PC-9 (cell line): Measurements from ENCODE around the gene C17orf113. TPM values are rescaled to one million over a fixed set of nuclear protein-coding genes. Genes with fewer than 3 reads are reported as not detected.

ENCODE experiments used
- BruUV-seq: library from RNA; stranded (reverse); fragments of 400-500 nt; replicated peaks from 2 replicates; lab custom pipeline; 2021; lab: Mats Ljungman, UMichigan
- CTCF ChIA-PET: fragments of 300-600 bp; sonication (Branson Sonifier 250); formaldehyde crosslinking; loops from one replicate; lab custom pipeline; 2022; ENCODE audit warnings: antibody characterized with exemption; lab: Charles Lee
- POLR2A ChIA-PET: fragments of 300-600 bp; sonication (Branson Sonifier 250); formaldehyde crosslinking; loops from one replicate; lab custom pipeline; 2022; ENCODE audit warnings: antibody characterized with exemption; ENCODE audit not compliant: unreplicated experiment; lab: Charles Lee
- DNase-seq, 2 experiments: peaks; one replicate each; pipeline versions ENCODE4 v3.0.0 to v3.0.0-alpha.2; 2015 to 2022; ENCODE audit warnings: mixed read lengths in 1 of 2
- H2AFZ ChIP-seq: fragments of 200-600 bp; sonication (generic); 2 replicates; pipeline ENCODE4 v1.8.1; 2017; ENCODE audit warnings: antibody characterized with exemption
- H3F3A ChIP-seq: fragments of 200-600 bp; sonication (generic); 2 replicates; pipeline ENCODE4 v1.8.1; 2017; ENCODE audit warnings: antibody characterized with exemption, mild to moderate bottlenecking, low read depth; ENCODE audit not compliant: insufficient read depth
- H3K27ac ChIP-seq: fragments of 200-600 bp; sonication (generic); 2 replicates; pipeline ENCODE4 v1.6.1; 2016; ENCODE audit warnings: mixed run types
- H3K27me3 ChIP-seq: fragments of 200-600 bp; sonication (generic); 2 replicates; pipeline ENCODE4 v1.6.1; 2016; ENCODE audit warnings: low read depth, mixed run types; ENCODE audit not compliant: insufficient read depth
- H3K36me3 ChIP-seq: fragments of 200-600 bp; sonication (generic); 2 replicates; pipeline ENCODE4 v1.6.1; 2016; ENCODE audit warnings: low read depth, mixed run types
- H3K4me1 ChIP-seq: fragments of 200-600 bp; sonication (generic); replicated peaks from 2 replicates; pipeline ENCODE4 v1.6.1; 2016; ENCODE audit warnings: mixed run types; ENCODE audit not compliant: insufficient read depth
- H3K4me2 ChIP-seq: fragments of 200-600 bp; sonication (generic); 2 replicates; pipeline ENCODE4 v1.6.1; 2017; ENCODE audit warnings: mixed run types
- H3K4me3 ChIP-seq: fragments of 200-600 bp; sonication (generic); 2 replicates; pipeline ENCODE4 v1.6.1; 2016; ENCODE audit warnings: mixed run types
- H3K79me2 ChIP-seq: fragments of 200-600 bp; sonication (generic); 2 replicates; pipeline ENCODE4 v1.6.1; 2017; ENCODE audit warnings: low read depth, mixed run types
- H3K9me2 ChIP-seq: fragments of 200-600 bp; sonication (generic); 2 replicates; pipeline ENCODE4 v1.8.1; 2017; ENCODE audit warnings: mild to moderate bottlenecking; ENCODE audit not compliant: insufficient read depth
- H3K9me3 ChIP-seq: fragments of 200-600 bp; sonication (generic); 2 replicates; pipeline ENCODE4 v1.8.1; 2016; ENCODE audit warnings: low read depth; ENCODE audit not compliant: insufficient read depth
- H4K20me1 ChIP-seq: fragments of 200-600 bp; sonication (generic); 2 replicates; pipeline ENCODE4 v1.8.1; 2017; ENCODE audit not compliant: insufficient read depth
- CTCF ChIP-seq: fragments of 200-600 bp; sonication (generic); conservative IDR thresholded peaks from 2 replicates; pipeline ENCODE4 v1.6.1; 2017; ENCODE audit warnings: mixed run types, antibody characterized with exemption, mild to moderate bottlenecking, moderate library complexity
- EZH2 ChIP-seq: fragments of 200-600 bp; sonication (generic); IDR thresholded peaks from 2 replicates; pipeline ENCODE4 v1.8.0; 2017; ENCODE audit warnings: antibody characterized with exemption, low read depth
- intact Hi-C: fragments of 100-400 bp; cut with micrococcal nuclease; formaldehyde crosslinking; loops from one replicate; pipeline ENCODE4 v1.10.0; 2022; ENCODE audit not compliant: unreplicated experiment
- total RNA-seq: library from RNA; stranded (reverse); gene quantifications from 2 replicates; pipeline ENCODE4 v1.2.3, GENCODE V29; 2021

C17orf113 gene
- total RNA-seq, 1 experiment from 2014 or later = 3.4 TPM

- Histone ChIP-seq H3K4me1 (peaks cover 27% of the 10 kb centered on the region), H3K4me3 (no peak overlapping the region), H2AFZ (no peak overlapping the region), H3K4me2 (no peak overlapping the region), H3K27ac (no peak overlapping the region), H3F3A (peaks cover 31% of the 10 kb centered on the region), H4K20me1 (no peaks in the 10 kb centered on the region; the same call in 1 of the 2 replicates), H3K27me3 (no peaks in the 10 kb centered on the region), H3K79me2 (no peaks in the 10 kb centered on the region), H3K9me3 (no peaks in the 10 kb centered on the region), H3K9me2 (no peaks in the 10 kb centered on the region), H3K36me3 (no peaks in the 10 kb centered on the region)
- BruUV-seq = no TSS peak
- TF ChIP-seq CTCF (no peak), EZH2 (no peak)
- DNase-seq = no peak
- POLR2A ChIA-PET = interaction anchor here (0.6 kb wide), 1 partner anchor 979 kb away, joined by 3 read pairs; no protein-coding TSS in a partner anchor
- CTCF ChIA-PET = no interaction called here
- intact Hi-C loops = loop anchor here (10.0 kb wide), 1 partner anchor 297 kb away; no protein-coding TSS in a partner anchor
These were observed 22.2 kb downstream of the C17orf113 start for GRCh38 chr17:42027961-42028790.

GRCh38 chr17:42027590-42027889, 22.9 kb downstream of the C17orf113 start:
- intact Hi-C loops = loop anchor here (10.0 kb wide), 1 partner anchor 297 kb away; no protein-coding TSS in a partner anchor
- POLR2A ChIA-PET = no interaction called here
- Histone ChIP-seq H3K79me2 (no peaks in the 10 kb centered on the region), H3K4me1 (peaks cover 27% of the 10 kb centered on the region), H4K20me1 (no peaks in the 10 kb centered on the region; the same call in 1 of the 2 replicates), H3K9me3 (no peaks in the 10 kb centered on the region), H3K4me2 (no peak overlapping the region), H3K4me3 (no peak overlapping the region), H2AFZ (no peak overlapping the region), H3K36me3 (no peaks in the 10 kb centered on the region), H3K27ac (no peak overlapping the region), H3K27me3 (no peaks in the 10 kb centered on the region), H3K9me2 (no peaks in the 10 kb centered on the region), H3F3A (peaks cover 37% of the 10 kb centered on the region)
- BruUV-seq = no TSS peak
- DNase-seq = no peak
- TF ChIP-seq EZH2 = no peak
- no peak for TF ChIP-seq CTCF
- CTCF ChIA-PET = no interaction called here

- H3K9me2 ChIP-seq = no peaks in the 10 kb centered on the region
- no peaks in the 10 kb centered on the region; the same call in 1 of the 2 replicates for H4K20me1 ChIP-seq
- no peak for TF ChIP-seq EZH2
- no peak for TF ChIP-seq CTCF
- no peaks in the 10 kb centered on the region for H3K36me3 ChIP-seq
- no peaks in the 10 kb centered on the region for H3K79me2 ChIP-seq
- H3K27me3 ChIP-seq = no peaks in the 10 kb centered on the region
- no peak overlapping the region for H2AFZ ChIP-seq
- intact Hi-C loops = loop anchor here (10.0 kb wide), 1 partner anchor 298 kb away; no protein-coding TSS in a partner anchor
- H3K4me3 ChIP-seq = no peak overlapping the region
- ChIA-PET POLR2A (no interaction called here), CTCF (interaction anchor here (0.5 kb wide), 1 partner anchor 637 kb away, joined by 3 read pairs; no protein-coding TSS in a partner anchor)
- peaks cover 27% of the 10 kb centered on the region for H3K4me1 ChIP-seq
- no peak overlapping the region for H3K4me2 ChIP-seq
- peaks cover 42% of the 10 kb centered on the region for H3F3A ChIP-seq
- BruUV-seq = no TSS peak
- H3K27ac ChIP-seq = no peak overlapping the region
- DNase-seq = no peak
- H3K9me3 ChIP-seq = no peaks in the 10 kb centered on the region
These were observed 23.4 kb downstream of the C17orf113 start for GRCh38 chr17:42026857-42027589.
